ENCODE results near the gene LRRC15.

- TF ChIP-seq POLR2AphosphoS5 (IDR thresholded peaks at IDR 0.05) = no peak
- TF ChIP-seq POLR2A (IDR thresholded peaks at IDR 0.05; ENCODE audit: low read depth) = no peak
- TF ChIP-seq CTCF (IDR thresholded peaks at IDR 0.05) = no peak
- no peak for TF ChIP-seq EP300 (IDR thresholded peaks at IDR 0.05)
These were observed 3.5 kb downstream of the LRRC15 start for GRCh38 chr3:194365978-194366490.
